Skeletal muscle cell (primary cell): Measurements from ENCODE around the gene ACSM6.
"Not testable (repeated sequence)": the region's sequence is repeated elsewhere in the genome, so short reads cannot be mapped to it uniquely, and the experiment has no call there.

Experiments used
- DNase-seq: peaks from one replicate; pipeline ENCODE4 v3.0.0-alpha.2; 2010; ENCODE audit warnings: low read depth
- H3K4me3 ChIP-seq: 2 replicates; pipeline ENCODE4 v1.5.1; 2011; ENCODE audit warnings: low read depth, mild to moderate bottlenecking, control low read depth, low read length, moderate library complexity

Gene ACSM6

GRCh38 chr10:95211606-95212279 is 17.7 kb downstream of the ACSM6 start:
- DNase-seq = no peak
- H3K4me3 ChIP-seq = no peak overlapping the region

GRCh38 chr10:95214369-95214768 is 20.3 kb downstream of the ACSM6 start:
- no peak overlapping the region for H3K4me3 ChIP-seq
- DNase-seq = no peak

GRCh38 chr10:95214793-95215192 is 20.8 kb downstream of the ACSM6 start:
- DNase-seq = no peak

GRCh38 chr10:95217476-95217875 is 23.4 kb downstream of the ACSM6 start:
- DNase-seq = no peak
- H3K4me3 ChIP-seq = no peak overlapping the region

More at GRCh38 chr10:95214793-95215192, 20.8 kb downstream of the ACSM6 start:
- H3K4me3 ChIP-seq = no peak overlapping the region

GRCh38 chr10:95220539-95220938 is 26.5 kb downstream of the ACSM6 start:
- H3K4me3 ChIP-seq = no peak overlapping the region
- DNase-seq = no peak

GRCh38 chr10:95221124-95221523 is 27.1 kb downstream of the ACSM6 start:
- DNase-seq = no peak
- H3K4me3 ChIP-seq = no peak overlapping the region

GRCh38 chr10:95225136-95225535 is 31.1 kb downstream of the ACSM6 start:
- H3K4me3 ChIP-seq = no peak overlapping the region
- DNase-seq = no peak

GRCh38 chr10:95228934-95229723 is 35.1 kb downstream of the ACSM6 start:
- DNase-seq, H3K4me3 ChIP-seq: not testable (repeated sequence)

GRCh38 chr10:95229724-95230627 is 35.9 kb downstream of the ACSM6 start:
- no peak overlapping the region for H3K4me3 ChIP-seq
- peak; percentile 90 for DNase-seq

GRCh38 chr10:95230677-95231586 is 36.9 kb downstream of the ACSM6 start:
- H3K4me3 ChIP-seq, DNase-seq: not testable (repeated sequence)

- H3K4me3 ChIP-seq = no peak overlapping the region
- DNase-seq = no peak
Observed at GRCh38 chr10:95233377-95234034, 39.5 kb downstream of the ACSM6 start.

- H3K4me3 ChIP-seq = no peak overlapping the region
- DNase-seq = no peak
Observed at GRCh38 chr10:95234951-95235350, 40.9 kb downstream of the ACSM6 start.

GRCh38 chr10:95235676-95236067 is 41.6 kb downstream of the ACSM6 start:
- no peak overlapping the region for H3K4me3 ChIP-seq
- no peak for DNase-seq

- no peak for DNase-seq
- H3K4me3 ChIP-seq = no peak overlapping the region
Observed at GRCh38 chr10:95236068-95236903, 42.2 kb downstream of the ACSM6 start.

- no peak overlapping the region for H3K4me3 ChIP-seq
- DNase-seq = no peak
Observed at GRCh38 chr10:95237376-95238170, 43.5 kb downstream of the ACSM6 start.

- DNase-seq, H3K4me3 ChIP-seq: not testable (repeated sequence)
Observed at GRCh38 chr10:95240096-95240495, 46.1 kb downstream of the ACSM6 start.

GRCh38 chr10:95240811-95241210 is 46.8 kb downstream of the ACSM6 start:
- no peak overlapping the region for H3K4me3 ChIP-seq
- no peak for DNase-seq
